AG04450 (cell line): ENCODE data around the gene ZNF26. TPM values are rescaled to one million over a fixed set of nuclear protein-coding genes. Genes with fewer than 3 reads are reported as not detected.

ENCODE experiments used
- CTCF ChIA-PET: fragments of 300-600, 350-600 bp; formaldehyde crosslinking; extraction: SDS; loops from one replicate; lab custom pipeline; 2022; ENCODE audit warnings: antibody characterized with exemption, inconsistent platforms; lab: Charles Lee
- POLR2A ChIA-PET: fragments of 350-600 bp; formaldehyde crosslinking; extraction: SDS; loops from one replicate; lab custom pipeline; 2021; ENCODE audit warnings: antibody characterized with exemption, inconsistent platforms; lab: Yijun Ruan, JAX
- DNase-seq: peaks from one replicate; pipeline ENCODE4 v3.0.0-alpha.2; 2011; ENCODE audit warnings: low read depth, low spot score
- H3K27ac ChIP-seq: one replicate; pipeline ENCODE4 v1.5.1; 2012; ENCODE audit warnings: low read depth, low read length, control low read depth
- H3K27me3 ChIP-seq: one replicate; pipeline ENCODE4 v1.6.0; 2012; ENCODE audit warnings: low read length; ENCODE audit not compliant: control insufficient read depth, insufficient read depth
- H3K4me3 ChIP-seq: 2 replicates; pipeline ENCODE4 v1.5.1; 2011; ENCODE audit warnings: mild to moderate bottlenecking, low read depth, low read length, control low read depth
- H3K9me3 ChIP-seq: 2 replicates; pipeline ENCODE4 v1.5.1; 2012; ENCODE audit warnings: low read length; ENCODE audit not compliant: control insufficient read depth, insufficient read depth
- CTCF ChIP-seq: IDR thresholded peaks from 2 replicates; pipeline ENCODE4 v1.5.1; 2011; ENCODE audit warnings: low read depth, low read length, control low read depth, inconsistent platforms
- polyA plus RNA-seq: library from polyadenylated mRNA; depleted of rRNA; stranded (reverse); fragments of >200 nt; gene quantifications from 2 replicates; pipeline ENCODE4 v1.2.3, GENCODE V29; 2011

ZNF26 gene
- polyA plus RNA-seq, 1 experiment: 4.5 TPM

GRCh38 chr12:132941336-132941954, 44.7 kb upstream of the ZNF26 start:
- peaks cover 82% of the 10 kb centered on the region for H3K9me3 ChIP-seq
- no peaks in the 10 kb centered on the region for H3K27me3 ChIP-seq
- ChIA-PET POLR2A (no interaction called here), CTCF (no interaction called here)
- no peak overlapping the region for H3K4me3 ChIP-seq
- H3K27ac ChIP-seq: no peak overlapping the region
- no peak for TF ChIP-seq CTCF
- no peak for DNase-seq

GRCh38 chr12:132942611-132943010, 43.6 kb upstream of the ZNF26 start:
- POLR2A ChIA-PET: no interaction called here

GRCh38 chr12:132945806-132946205, 40.4 kb upstream of the ZNF26 start:
- ChIA-PET CTCF (no interaction called here), POLR2A (no interaction called here)
- H3K9me3 ChIP-seq: peaks cover 93% of the 10 kb centered on the region

More at GRCh38 chr12:132942611-132943010, 43.6 kb upstream of the ZNF26 start:
- CTCF ChIA-PET: no interaction called here
- peaks cover 88% of the 10 kb centered on the region for H3K9me3 ChIP-seq
- H3K27me3 ChIP-seq: no peaks in the 10 kb centered on the region
- DNase-seq: no peak
- H3K27ac ChIP-seq: no peak overlapping the region
- no peak for TF ChIP-seq CTCF
- H3K4me3 ChIP-seq: no peak overlapping the region

GRCh38 chr12:132946246-132946820, 39.8 kb upstream of the ZNF26 start:
- Histone ChIP-seq H3K27me3 (no peaks in the 10 kb centered on the region), H3K9me3 (peaks cover 89% of the 10 kb centered on the region), H3K4me3 (no peak overlapping the region), H3K27ac (no peak overlapping the region)
- CTCF ChIA-PET: no interaction called here
- no peak for TF ChIP-seq CTCF
- DNase-seq: no peak
- POLR2A ChIA-PET: no interaction called here

More at GRCh38 chr12:132945806-132946205, 40.4 kb upstream of the ZNF26 start:
- no peak for DNase-seq
- no peak for TF ChIP-seq CTCF
- H3K27me3 ChIP-seq: no peaks in the 10 kb centered on the region
- H3K27ac ChIP-seq: no peak overlapping the region
- H3K4me3 ChIP-seq: no peak overlapping the region
